ENCODE measurements around the gene SLMAP.

Gene SLMAP

DNA sequence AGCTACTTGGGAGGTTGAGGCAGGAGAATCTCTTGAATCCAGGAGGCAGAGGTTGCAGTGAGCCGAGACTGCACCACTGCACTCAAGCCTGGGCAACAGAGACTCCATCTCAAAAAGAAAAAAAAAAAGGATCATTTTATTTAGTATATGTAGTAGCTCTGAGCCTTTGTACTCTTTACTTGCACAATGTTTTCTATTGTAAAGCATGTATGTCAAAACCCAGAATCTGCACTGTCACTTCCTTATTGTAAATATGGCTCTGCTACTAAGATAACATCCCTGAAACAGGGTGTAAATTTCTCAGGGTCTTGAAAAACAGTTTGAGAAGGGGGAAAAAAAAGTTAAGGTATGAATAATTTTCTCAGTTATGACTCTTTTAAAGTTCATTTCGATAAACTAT lies 35.1 kb downstream of the SLMAP start:
- TF ChIP-seq, protein P1, sequence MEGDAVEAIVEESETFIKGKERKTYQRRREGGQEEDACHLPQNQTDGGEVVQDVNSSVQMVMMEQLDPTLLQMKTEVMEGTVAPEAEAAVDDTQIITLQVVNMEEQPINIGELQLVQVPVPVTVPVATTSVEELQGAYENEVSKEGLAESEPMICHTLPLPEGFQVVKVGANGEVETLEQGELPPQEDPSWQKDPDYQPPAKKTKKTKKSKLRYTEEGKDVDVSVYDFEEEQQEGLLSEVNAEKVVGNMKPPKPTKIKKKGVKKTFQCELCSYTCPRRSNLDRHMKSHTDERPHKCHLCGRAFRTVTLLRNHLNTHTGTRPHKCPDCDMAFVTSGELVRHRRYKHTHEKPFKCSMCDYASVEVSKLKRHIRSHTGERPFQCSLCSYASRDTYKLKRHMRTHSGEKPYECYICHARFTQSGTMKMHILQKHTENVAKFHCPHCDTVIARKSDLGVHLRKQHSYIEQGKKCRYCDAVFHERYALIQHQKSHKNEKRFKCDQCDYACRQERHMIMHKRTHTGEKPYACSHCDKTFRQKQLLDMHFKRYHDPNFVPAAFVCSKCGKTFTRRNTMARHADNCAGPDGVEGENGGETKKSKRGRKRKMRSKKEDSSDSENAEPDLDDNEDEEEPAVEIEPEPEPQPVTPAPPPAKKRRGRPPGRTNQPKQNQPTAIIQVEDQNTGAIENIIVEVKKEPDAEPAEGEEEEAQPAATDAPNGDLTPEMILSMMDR (IDR thresholded peaks at IDR 0.05; ENCODE audit: low read length, missing control alignments) = no peak
- peak; percentile 57 for DNase-seq (ENCODE audit: low read depth)
- no peak overlapping the region for H3K4me3 ChIP-seq (replicated peaks; ENCODE audit: low read depth, low read length)

DNA sequence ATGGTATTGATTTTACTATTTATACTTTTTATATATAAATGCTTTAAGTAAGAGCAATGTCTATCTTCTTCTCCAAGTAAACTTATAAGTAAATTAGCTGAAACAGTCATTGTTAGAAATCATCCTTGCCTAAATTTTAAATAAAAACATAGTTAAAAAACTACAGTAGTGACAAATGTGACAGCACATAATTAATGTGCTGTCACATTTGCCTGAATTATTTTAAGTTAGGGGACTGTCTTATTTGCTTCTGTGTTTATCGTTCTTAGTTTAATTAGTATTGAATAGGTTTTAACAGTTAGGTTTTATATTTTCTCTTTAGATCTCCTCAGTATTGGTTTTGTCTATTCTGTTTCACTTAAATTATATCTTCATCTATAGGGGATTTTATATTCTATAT lies 36.1 kb downstream of the SLMAP start:
- TF ChIP-seq, protein P1 (IDR thresholded peaks at IDR 0.05; ENCODE audit: low read length, missing control alignments) = no peak
- DNase-seq (ENCODE audit: low read depth) = no peak
- H3K4me3 ChIP-seq (replicated peaks; ENCODE audit: low read depth, low read length) = no peak overlapping the region

DNA sequence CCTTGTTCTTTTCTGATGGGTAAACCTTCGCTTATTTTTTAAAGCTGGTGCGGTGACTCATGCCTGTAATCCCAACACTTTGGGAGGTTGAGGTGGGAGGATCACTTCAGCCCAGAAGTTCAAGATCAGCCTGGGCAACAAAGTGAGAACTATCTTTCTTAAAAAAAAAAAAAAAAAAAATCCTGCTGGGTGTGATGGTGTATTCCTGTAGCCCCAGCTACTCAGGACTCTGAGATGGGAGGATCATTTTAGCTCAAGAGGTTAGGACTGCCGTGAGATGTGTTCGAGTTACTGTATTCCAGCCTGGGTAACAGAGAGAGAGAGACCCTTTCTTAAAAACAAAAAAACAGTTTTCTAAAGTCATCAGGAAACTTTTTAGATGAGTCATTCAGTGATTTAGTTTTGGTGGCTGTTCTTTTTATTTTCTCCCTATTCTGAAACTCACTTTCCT lies 37.7 kb downstream of the SLMAP start:
- no peak overlapping the region for H3K4me3 ChIP-seq (replicated peaks; ENCODE audit: low read depth, low read length)
- TF ChIP-seq, protein P1 (IDR thresholded peaks at IDR 0.05; ENCODE audit: low read length, missing control alignments) = no peak
- peak; percentile 22 for DNase-seq (ENCODE audit: low read depth)

DNA sequence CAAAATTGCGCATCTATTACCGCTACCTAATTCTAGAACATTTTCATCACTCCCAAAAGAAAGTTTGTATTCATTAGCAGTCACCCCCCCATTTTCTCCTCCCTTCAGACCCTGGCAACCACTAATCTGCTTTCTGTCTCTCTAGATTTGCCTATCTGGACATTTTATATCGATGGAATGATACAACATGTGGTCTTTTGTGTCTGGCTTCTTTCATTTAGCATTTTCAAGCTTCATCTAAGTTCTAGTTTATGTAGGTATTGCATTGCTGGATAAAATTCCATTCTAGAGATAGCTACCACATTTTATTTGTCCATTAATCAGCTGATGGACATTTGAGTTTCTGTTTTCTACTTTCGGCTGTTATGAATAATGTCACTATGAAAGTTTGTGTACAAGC lies 38.4 kb downstream of the SLMAP start:
- TF ChIP-seq, protein P1 (IDR thresholded peaks at IDR 0.05; ENCODE audit: low read length, missing control alignments) = no peak
- no peak overlapping the region for H3K4me3 ChIP-seq (replicated peaks; ENCODE audit: low read depth, low read length)
- no peak for DNase-seq (ENCODE audit: low read depth)

DNA sequence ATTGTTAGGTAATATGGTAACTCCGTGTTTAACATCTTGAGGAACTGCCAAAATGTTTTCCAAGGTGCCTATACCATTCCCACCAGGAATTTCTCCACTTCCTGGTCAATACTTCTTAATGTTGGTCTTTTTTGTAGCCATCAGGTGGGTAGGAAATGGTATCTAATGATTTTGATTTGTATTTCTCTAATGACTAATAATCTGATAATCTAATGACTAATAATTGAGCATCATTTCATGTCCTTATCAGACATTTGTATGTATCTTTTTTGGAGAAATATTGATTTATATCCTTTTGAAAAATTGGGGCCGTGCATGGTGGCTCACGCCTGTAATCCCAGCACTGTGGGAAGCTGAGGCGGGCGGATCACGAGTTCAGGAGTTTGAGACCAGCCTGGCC lies 38.8 kb downstream of the SLMAP start:
- DNase-seq (ENCODE audit: low read depth) = no peak
- no peak overlapping the region for H3K4me3 ChIP-seq (replicated peaks; ENCODE audit: low read depth, low read length)
- TF ChIP-seq, protein P1 (IDR thresholded peaks at IDR 0.05; ENCODE audit: low read length, missing control alignments) = no peak

DNA sequence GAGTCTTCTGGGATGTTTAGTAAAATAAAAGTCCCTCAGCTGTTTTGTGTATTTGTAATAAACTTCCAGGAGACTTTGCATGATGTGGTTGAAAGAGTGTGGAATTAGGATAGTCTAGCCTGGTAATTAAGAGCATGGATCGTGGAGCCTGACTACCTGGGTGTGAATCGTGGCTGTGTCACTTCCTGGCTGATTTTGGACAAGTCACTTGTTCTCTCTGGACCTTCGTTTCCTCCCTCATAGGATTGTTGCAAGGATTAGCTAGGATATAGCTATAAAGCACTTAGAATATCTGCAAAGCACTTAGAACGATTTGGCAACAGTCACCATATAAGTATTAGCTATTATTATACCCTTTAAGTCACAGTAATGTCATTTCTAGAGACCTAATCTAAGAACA lies 40.2 kb downstream of the SLMAP start:
- no peak overlapping the region for H3K4me3 ChIP-seq (replicated peaks; ENCODE audit: low read depth, low read length)
- TF ChIP-seq, protein P1 (IDR thresholded peaks at IDR 0.05; ENCODE audit: low read length, missing control alignments) = no peak

DNA sequence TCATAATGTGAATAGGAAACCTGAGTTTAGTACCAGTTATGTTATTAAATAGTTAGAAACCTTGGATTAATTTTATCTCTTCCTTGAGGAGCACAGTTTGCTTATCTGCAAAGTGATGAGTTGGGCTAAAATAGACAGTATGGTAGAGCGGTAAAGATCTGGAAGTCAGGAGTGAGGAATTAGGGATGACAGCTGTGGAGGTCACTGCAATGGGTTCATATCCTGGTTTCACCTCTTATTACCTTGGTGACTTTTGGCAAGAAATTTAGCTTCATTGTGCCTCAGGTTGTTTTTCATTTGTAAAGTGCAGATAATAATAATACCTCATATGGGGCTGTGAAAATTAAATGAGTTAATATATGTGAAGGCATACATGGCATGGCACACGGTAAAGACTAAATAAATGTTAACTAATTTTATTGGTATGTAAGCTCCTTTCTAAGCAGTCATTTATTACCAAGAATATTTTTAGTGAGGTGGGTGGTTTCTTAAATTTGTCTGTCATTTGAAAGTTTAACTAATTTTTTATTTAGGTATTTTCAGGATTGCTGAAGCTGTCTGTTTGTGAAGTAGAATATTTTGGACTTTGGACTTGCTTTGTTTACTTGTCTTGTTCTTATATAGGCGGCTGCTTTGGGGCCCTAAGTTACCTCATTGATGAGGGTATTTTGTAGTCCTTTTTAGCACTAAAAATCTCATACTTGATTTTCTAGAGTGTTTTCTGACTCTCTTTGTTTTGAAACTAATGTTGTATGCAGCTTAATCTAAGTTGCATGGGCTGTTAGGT lies 41.8 kb downstream of the SLMAP start:
- TF ChIP-seq, protein P1 (IDR thresholded peaks at IDR 0.05; ENCODE audit: low read length, missing control alignments) = no peak
- H3K4me3 ChIP-seq (replicated peaks; ENCODE audit: low read depth, low read length) = no peak overlapping the region
- DNase-seq (ENCODE audit: low read depth) = no peak

More for the DNA sequence above, 40.2 kb downstream of the SLMAP start:
- no peak for DNase-seq (ENCODE audit: low read depth)

Measured in fibroblast of pulmonary artery (primary cell).